Activated naive CD4-positive, alpha-beta T cell treated with Interleukin-2 at 50 U/mL for 16 hours (primary cell): Measurements from ENCODE around the gene CIBAR2.

Experiments used
- DNase-seq: peaks from one replicate; pipeline ENCODE4 v3.0.0-alpha.2; 2020

Gene CIBAR2

GRCh38 chr16:85081765-85082164 lies 30.5 kb downstream of the CIBAR2 start:
- no peak for DNase-seq

- no peak for DNase-seq
Measured at GRCh38 chr16:85081038-85081437, 31.2 kb downstream of the CIBAR2 start.

GRCh38 chr16:85079785-85080570 lies 32.3 kb downstream of the CIBAR2 start:
- no peak for DNase-seq

GRCh38 chr16:85078952-85079351 lies 33.3 kb downstream of the CIBAR2 start:
- DNase-seq: no peak

GRCh38 chr16:85078226-85078625 lies 34.0 kb downstream of the CIBAR2 start:
- no peak for DNase-seq

GRCh38 chr16:85077576-85078125 lies 34.6 kb downstream of the CIBAR2 start:
- DNase-seq: no peak

- no peak for DNase-seq
Measured at GRCh38 chr16:85077039-85077438, 35.2 kb downstream of the CIBAR2 start.

GRCh38 chr16:85075236-85075924 lies 36.9 kb downstream of the CIBAR2 start:
- DNase-seq: no peak

- no peak for DNase-seq
Measured at GRCh38 chr16:85074225-85074914, 37.9 kb downstream of the CIBAR2 start.

- no peak for DNase-seq
Measured at GRCh38 chr16:85072947-85073346, 39.3 kb downstream of the CIBAR2 start.

- DNase-seq: no peak
Measured at GRCh38 chr16:85072076-85072860, 40.0 kb downstream of the CIBAR2 start.

GRCh38 chr16:85069171-85069570 lies 43.1 kb downstream of the CIBAR2 start:
- no peak for DNase-seq

- no peak for DNase-seq
Measured at GRCh38 chr16:85068746-85069145, 43.5 kb downstream of the CIBAR2 start.

- DNase-seq: no peak
Measured at GRCh38 chr16:85067426-85067825, 44.8 kb downstream of the CIBAR2 start.

- DNase-seq: no peak
Measured at GRCh38 chr16:85067024-85067423, 45.2 kb downstream of the CIBAR2 start.

GRCh38 chr16:85066346-85066885 lies 45.9 kb downstream of the CIBAR2 start:
- DNase-seq: no peak

- DNase-seq: no peak
Measured at GRCh38 chr16:85065099-85065498, 47.2 kb downstream of the CIBAR2 start.

- DNase-seq: no peak
Measured at GRCh38 chr16:85064186-85064585, 48.1 kb downstream of the CIBAR2 start.

GRCh38 chr16:85062845-85063244 lies 49.4 kb downstream of the CIBAR2 start:
- no peak for DNase-seq

- DNase-seq: no peak
Measured at GRCh38 chr16:85062323-85062722, 49.9 kb downstream of the CIBAR2 start.

GRCh38 chr16:85061566-85061965 lies 50.7 kb downstream of the CIBAR2 start:
- no peak for DNase-seq

GRCh38 chr16:85058909-85059308 lies 53.4 kb downstream of the CIBAR2 start:
- no peak for DNase-seq
